Stimulated activated CD8-positive, alpha-beta memory T cell treated with anti-CD3 and anti-CD28 coated beads, Interleukin-7, amount 100 ng/mL, for 24 hours (primary cell): Measurements from ENCODE around the gene TMC2.
A peak's percentile ranks its signal among the peaks of the same experiment; 100 is the strongest.

Experiments
- DNase-seq: peaks from one replicate; pipeline ENCODE4 v3.0.0-alpha.2; 2020; ENCODE audit warnings: low read depth

TMC2 gene

GRCh38 chr20:2625062-2625461 lies 88.7 kb downstream of the TMC2 start:
- no peak for DNase-seq

- DNase-seq = no peak
Measured at GRCh38 chr20:2626853-2627541, 90.6 kb downstream of the TMC2 start.

GRCh38 chr20:2631228-2631627 lies 94.9 kb downstream of the TMC2 start:
- no peak for DNase-seq

DNA sequence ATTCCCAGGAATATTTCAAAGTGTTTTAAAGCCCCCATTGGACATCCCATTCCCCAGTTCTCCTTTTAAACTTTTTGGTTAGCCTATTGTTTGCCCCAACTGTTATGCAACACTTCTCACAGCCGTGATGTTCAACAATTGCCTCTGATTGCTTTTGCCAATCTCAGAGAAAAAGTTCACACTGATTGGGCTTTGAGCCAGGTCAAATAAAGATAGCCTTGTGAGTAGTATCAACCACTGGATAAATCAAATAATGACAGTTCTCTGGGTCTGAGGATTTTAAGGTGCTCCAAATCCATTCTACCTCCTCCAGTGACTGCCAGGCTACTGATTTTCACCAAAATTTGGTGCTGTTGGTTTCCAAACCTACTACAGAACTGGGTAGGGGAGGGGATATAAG lies 97.0 kb downstream of the TMC2 start:
- DNase-seq = no peak

DNA sequence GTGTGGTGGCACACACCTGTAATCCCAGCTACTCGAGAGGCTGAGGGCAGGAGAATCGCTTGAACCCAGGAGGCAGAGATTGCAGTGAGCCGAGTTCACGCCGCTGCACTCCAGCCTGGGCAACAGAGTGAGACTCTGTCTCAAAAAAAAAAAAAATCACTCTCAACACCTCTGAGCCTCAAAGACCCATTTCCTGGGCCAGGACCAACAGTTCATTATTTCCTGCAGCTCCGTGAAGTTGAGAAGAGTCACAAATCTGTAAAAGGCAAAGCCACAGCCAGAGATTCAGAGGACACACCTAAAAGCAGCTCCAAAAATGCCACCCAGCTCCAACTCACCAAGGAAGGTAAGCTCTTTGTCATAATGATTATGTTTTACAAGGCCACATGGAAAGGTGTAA lies 100.9 kb downstream of the TMC2 start:
- no peak for DNase-seq

- no peak for DNase-seq
Measured at GRCh38 chr20:2640260-2640659, 103.9 kb downstream of the TMC2 start.

DNA sequence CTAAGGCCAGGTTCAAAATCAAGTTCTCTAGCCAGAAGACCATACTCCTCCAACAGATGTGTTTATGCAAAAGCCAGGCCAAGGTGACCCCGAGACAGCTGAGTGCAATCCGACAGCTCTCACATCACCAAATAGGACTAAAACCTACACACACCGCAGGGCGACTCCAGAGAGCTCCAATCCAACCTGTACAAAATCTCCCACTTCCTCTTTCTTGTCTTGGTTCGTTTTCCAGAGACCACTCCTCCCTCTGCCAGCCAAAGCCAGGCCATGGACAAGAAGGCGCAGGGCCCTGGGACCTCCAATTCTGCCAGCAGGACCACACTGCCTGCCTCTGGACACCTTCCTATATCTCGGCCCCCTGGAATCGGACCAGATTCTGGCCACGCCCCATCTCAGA lies 104.5 kb downstream of the TMC2 start:
- no peak for DNase-seq

GRCh38 chr20:2643708-2644107 lies 107.3 kb downstream of the TMC2 start:
- no peak for DNase-seq

- DNase-seq = peak; percentile 85
Measured at GRCh38 chr20:2651772-2652723, 115.7 kb downstream of the TMC2 start, which contains the start of gene NOP56. Gene NOP56, plus strand, starts transcription at chr20:2652632. Its CDS starts 29 bp downstream, at chr20:2652661.

DNA sequence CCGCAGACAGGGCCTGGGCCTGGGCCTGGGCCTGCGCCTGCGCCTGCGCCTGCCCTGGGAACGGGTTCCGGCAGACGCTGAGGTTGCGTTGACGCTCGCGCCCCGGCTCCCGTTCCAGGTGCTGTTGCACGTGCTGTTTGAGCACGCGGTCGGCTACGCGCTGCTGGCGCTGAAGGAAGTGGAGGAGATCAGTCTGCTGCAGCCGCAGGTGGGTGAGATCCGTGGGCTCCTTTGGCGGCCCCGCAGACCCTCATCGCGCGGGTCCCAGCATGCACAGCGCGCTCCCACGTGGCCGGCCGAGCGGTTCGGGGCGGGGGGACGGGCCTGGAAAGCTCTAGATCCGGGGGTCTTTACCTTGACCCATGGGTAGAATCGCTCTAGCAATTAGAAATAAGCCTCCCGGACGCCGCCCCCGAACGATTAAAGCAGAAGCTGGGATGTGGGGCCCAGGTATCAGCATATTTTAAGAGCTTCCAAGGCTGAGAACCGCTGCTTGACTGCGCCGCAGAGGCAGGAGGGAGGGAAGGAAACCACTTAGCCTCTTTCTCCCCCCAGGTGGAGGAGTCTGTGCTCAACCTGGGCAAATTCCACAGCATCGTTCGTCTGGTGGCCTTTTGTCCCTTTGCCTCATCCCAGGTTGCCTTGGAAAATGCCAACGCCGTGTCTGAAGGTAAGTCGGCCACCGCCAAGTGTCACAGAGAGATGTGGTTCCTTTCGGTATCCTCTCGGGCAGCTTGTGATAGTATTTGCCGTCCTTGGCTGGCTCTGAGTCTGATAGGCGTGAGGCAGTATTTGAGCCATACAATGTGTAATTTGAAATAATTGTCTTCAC lies 116.6 kb downstream of the TMC2 start:
- peak; percentile 28 for DNase-seq

GRCh38 chr20:2653556-2654383 lies 117.4 kb downstream of the TMC2 start:
- DNase-seq = no peak

DNA sequence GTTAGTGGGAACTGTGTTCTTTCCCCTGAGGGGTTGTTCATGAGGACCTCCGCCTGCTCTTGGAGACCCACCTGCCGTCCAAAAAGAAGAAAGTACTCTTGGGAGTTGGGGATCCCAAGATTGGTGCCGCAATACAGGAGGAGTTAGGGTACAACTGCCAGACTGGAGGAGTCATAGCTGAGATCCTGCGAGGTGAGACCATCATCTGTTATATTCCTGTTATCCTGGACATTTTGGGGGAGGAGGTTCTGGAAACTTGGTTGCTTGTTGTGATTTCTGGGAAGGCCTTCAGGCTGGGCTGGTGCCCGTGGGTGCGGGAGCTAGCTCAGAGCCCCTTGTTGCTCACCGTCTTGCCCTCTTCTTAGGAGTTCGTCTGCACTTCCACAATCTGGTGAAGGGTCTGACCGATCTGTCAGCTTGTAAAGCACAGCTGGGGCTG lies 118.0 kb downstream of the TMC2 start:
- DNase-seq = no peak

DNA sequence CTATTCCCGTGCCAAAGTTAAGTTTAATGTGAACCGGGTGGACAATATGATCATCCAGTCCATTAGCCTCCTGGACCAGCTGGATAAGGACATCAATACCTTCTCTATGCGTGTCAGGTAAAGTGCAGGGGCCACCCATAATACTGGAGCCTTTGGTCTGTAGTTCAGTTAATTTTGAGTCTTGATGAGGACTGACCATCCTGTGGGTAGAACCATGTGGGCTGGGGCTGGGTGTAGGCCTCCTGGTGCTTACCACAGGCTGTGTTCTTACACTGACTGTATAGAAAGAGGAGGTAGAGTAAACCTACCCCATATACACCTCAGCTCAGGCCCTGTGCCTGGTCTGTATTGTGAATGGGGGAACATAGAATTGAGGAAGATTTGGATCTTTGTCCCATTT lies 118.5 kb downstream of the TMC2 start:
- DNase-seq = no peak

DNA sequence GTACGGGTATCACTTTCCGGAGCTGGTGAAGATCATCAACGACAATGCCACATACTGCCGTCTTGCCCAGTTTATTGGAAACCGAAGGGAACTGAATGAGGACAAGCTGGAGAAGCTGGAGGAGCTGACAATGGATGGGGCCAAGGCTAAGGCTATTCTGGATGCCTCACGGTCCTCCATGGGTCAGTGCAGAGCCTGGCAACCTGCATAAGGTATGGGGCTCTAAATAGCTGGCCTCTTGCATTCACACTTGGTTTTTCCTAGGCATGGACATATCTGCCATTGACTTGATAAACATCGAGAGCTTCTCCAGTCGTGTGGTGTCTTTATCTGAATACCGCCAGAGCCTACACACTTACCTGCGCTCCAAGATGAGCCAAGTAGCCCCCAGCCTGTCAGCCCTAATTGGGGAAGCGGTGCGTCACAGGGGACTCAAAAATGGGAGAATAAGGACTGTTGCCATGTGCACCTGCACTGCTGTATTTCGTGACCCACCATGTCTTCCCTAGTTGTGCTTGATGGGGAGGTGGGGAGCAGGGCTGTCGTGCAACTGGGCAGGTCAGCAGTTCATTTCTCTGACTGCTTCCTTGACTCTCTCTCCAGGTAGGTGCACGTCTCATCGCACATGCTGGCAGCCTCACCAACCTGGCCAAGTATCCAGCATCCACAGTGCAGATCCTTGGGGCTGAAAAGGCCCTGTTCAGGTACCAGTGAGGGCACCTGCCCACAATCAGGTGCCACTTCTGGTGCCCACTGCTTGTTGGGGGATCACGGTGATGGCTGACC lies 119.2 kb downstream of the TMC2 start:
- no peak for DNase-seq

GRCh38 chr20:2656471-2657117 lies 120.2 kb downstream of the TMC2 start:
- no peak for DNase-seq

DNA sequence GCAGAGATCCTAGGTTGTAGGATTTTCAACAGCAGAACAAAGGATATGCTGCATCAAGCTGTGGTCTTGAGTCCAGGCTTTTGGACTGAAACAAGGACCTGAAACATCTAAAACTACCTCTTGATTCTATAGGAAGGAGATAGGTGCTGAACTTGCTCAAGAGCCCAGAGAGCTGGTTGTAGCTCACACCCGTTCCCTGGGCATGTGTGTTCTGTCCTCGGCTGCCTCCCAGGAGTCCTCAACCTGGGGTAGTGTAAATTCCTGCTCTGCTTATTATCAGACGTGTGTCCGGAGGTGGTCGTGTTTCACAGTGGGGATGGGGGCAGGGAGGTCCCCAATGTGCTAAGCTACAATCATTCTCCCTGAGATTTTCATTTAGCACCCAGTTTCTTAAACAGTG lies 120.9 kb downstream of the TMC2 start:
- DNase-seq = no peak

GRCh38 chr20:2657674-2658073 lies 121.3 kb downstream of the TMC2 start:
- no peak for DNase-seq

- DNase-seq = no peak
Measured at GRCh38 chr20:2658414-2659354, 122.3 kb downstream of the TMC2 start.

DNA sequence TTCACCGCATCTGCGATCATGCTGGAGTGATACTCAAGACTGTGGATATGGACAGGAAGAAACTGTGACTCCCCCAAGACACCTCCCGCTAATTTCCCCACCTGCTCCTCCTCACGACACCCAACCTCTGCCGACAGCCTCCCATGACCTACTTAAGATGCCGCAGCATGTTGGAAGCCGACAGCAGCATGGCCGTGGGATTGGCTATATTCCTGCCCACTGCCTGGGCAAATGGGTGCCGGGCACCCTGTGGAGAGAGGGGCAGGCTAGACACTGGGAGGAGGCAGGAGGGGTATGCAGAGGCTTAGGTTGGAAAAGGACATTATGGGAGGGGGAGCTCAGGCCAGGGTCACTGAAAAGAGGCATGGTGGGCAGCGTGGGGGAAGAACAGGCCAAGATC lies 123.2 kb downstream of the TMC2 start:
- no peak for DNase-seq
